ENCODE data around the gene CILP2.

Gene CILP2

GRCh38 chr19:19529783-19530422 is 8.2 kb upstream of the CILP2 start:
- DNase-seq = no peak

GRCh38 chr19:19530423-19530804 is 7.7 kb upstream of the CILP2 start:
- no peak for DNase-seq

GRCh38 chr19:19530889-19531288 is 7.2 kb upstream of the CILP2 start:
- DNase-seq = no peak

GRCh38 chr19:19531951-19532805 is 5.9 kb upstream of the CILP2 start:
- DNase-seq = peak; percentile 90

- no peak for DNase-seq
Observed at GRCh38 chr19:19532806-19533701, 5.0 kb upstream of the CILP2 start.

GRCh38 chr19:19533841-19534240 is 4.2 kb upstream of the CILP2 start:
- DNase-seq = no peak

GRCh38 chr19:19534556-19535265 is 3.4 kb upstream of the CILP2 start:
- DNase-seq = no peak

- DNase-seq = no peak
Observed at GRCh38 chr19:19535311-19536191, 2.5 kb upstream of the CILP2 start.

- DNase-seq = no peak
Observed at GRCh38 chr19:19537075-19538048, 703 bp upstream of the CILP2 start.

- DNase-seq = no peak
Observed at GRCh38 chr19:19538785-19539166, 711 bp downstream of the CILP2 start.

GRCh38 chr19:19539698-19540063 is 1.6 kb downstream of the CILP2 start:
- DNase-seq = no peak

GRCh38 chr19:19540064-19540714 is 2.1 kb downstream of the CILP2 start:
- peak; percentile 73 for DNase-seq

- peak; percentile 82 for DNase-seq
Observed at GRCh38 chr19:19540715-19541515, 2.9 kb downstream of the CILP2 start.

- DNase-seq = no peak
Observed at GRCh38 chr19:19541616-19542015, 3.6 kb downstream of the CILP2 start.

GRCh38 chr19:19542507-19542906 is 4.4 kb downstream of the CILP2 start:
- no peak for DNase-seq

- DNase-seq = no peak
Observed at GRCh38 chr19:19543101-19543500, 5.0 kb downstream of the CILP2 start.

- no peak for DNase-seq
Observed at GRCh38 chr19:19543640-19544039, 5.6 kb downstream of the CILP2 start.

GRCh38 chr19:19544257-19544953 is 6.3 kb downstream of the CILP2 start:
- no peak for DNase-seq

Data from stimulated activated CD4-positive, alpha-beta T cell treated with anti-CD3 and anti-CD28 coated beads, Interleukin-4, amount 100 ng/mL, for 1 hour (primary cell).